AG09309 (cell line): ENCODE measurements around the gene ZC2HC1B.
"Not testable (repeated sequence)": the region's sequence is repeated elsewhere in the genome, so short reads cannot be mapped to it uniquely, and the experiment has no call there.

Experiments used
- DNase-seq: peaks from one replicate; pipeline ENCODE4 v3.0.0-alpha.2; 2010; ENCODE audit warnings: low read depth
- H3K4me3 ChIP-seq: 2 replicates; pipeline ENCODE4 v1.5.1; 2011; ENCODE audit warnings: mild to moderate bottlenecking, low read depth, low read length, moderate library complexity; ENCODE audit not compliant: control insufficient read depth
- TF ChIP-seq, protein P1 (sequence below): IDR thresholded peaks from 2 replicates; pipeline ENCODE4 v1.5.1; 2011; ENCODE audit warnings: mild to moderate bottlenecking, low read depth, low read length, inconsistent platforms; ENCODE audit not compliant: insufficient read depth, control insufficient read depth; ENCODE audit errors: missing control alignments

The ZC2HC1B gene

DNA sequence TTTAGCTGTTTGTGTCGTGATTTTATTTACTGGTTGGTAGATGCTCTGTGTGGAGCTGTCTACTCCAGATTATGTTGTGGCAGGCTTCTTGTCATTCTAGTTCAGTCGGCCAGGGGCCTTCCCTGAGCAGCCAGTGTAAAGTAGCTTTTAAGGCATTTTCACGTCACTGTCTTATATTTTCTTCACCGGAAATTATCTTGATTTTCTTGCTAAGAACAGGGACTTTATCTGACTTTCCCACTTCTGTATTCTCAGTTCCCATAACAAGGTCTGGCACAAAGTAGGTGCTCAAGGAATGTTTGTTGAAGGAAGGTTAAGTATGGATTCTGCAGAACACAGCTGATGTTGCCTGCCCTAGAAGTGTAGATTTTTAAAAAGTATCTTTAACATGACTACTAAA is 20.3 kb upstream of the ZC2HC1B start:
- TF ChIP-seq, protein P1, sequence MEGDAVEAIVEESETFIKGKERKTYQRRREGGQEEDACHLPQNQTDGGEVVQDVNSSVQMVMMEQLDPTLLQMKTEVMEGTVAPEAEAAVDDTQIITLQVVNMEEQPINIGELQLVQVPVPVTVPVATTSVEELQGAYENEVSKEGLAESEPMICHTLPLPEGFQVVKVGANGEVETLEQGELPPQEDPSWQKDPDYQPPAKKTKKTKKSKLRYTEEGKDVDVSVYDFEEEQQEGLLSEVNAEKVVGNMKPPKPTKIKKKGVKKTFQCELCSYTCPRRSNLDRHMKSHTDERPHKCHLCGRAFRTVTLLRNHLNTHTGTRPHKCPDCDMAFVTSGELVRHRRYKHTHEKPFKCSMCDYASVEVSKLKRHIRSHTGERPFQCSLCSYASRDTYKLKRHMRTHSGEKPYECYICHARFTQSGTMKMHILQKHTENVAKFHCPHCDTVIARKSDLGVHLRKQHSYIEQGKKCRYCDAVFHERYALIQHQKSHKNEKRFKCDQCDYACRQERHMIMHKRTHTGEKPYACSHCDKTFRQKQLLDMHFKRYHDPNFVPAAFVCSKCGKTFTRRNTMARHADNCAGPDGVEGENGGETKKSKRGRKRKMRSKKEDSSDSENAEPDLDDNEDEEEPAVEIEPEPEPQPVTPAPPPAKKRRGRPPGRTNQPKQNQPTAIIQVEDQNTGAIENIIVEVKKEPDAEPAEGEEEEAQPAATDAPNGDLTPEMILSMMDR = no peak
- DNase-seq = no peak
- H3K4me3 ChIP-seq = peak overlapping the region; percentile 85

DNA sequence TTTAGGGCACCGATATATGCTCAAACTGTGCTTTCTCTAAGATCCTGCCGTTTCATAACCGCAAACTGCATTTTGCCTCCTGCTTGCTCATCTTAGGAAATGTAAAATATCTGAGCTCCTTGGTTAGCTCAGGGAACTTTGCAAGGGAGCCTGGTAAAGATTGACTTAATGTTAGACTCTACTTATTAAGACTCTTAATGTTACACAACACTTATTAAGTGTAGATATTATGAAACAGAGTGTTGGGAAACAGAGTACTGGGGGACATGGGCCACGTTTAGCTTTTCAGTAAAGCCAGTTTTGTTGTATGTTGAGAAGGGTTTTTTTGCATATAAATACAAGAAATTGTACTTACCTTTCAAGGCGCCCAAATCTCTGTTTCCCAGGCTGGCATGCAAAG is 19.2 kb upstream of the ZC2HC1B start:
- TF ChIP-seq, protein P1 = no peak
- DNase-seq = no peak
- H3K4me3 ChIP-seq = no peak overlapping the region

DNA sequence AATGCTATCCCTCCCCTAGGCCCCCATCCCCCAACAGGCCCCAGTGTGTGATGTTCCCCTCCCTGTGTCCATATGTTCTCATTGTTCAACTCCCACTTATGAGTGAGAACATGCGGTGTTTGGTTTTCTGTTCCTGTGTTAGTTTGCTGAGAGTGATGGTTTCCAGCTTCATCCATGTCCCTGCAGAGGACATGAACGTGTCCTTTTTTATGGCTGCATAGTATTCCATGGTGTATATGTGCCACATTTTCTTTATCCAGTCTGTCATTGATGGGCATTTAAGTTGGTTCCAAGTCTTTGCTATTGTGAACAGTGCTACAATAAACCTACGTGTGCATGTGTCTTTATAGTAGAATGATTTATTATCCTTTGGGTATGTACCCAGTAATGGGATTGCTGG is 12.6 kb upstream of the ZC2HC1B start:
- DNase-seq, H3K4me3 ChIP-seq: not testable (repeated sequence)

DNA sequence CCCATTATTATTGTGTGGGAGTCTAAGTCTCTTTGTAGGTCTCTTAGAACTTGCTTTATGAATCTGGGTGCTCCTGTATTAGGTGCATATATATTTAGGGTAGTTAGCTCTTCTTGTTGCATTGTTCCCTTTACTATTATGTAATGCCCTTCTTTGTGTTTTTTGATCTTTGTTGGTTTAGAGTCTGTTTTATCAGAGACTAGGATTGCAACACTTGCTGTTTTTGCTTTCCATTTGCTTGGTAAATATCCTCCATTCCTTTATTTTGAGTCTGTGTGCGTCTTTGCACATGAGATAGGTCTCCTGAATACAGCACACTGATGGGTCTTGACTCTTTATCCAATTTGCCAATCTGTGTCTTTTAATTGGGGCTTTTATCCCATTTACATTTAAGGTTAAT is 9.2 kb upstream of the ZC2HC1B start:
- DNase-seq, H3K4me3 ChIP-seq: not testable (repeated sequence)

DNA sequence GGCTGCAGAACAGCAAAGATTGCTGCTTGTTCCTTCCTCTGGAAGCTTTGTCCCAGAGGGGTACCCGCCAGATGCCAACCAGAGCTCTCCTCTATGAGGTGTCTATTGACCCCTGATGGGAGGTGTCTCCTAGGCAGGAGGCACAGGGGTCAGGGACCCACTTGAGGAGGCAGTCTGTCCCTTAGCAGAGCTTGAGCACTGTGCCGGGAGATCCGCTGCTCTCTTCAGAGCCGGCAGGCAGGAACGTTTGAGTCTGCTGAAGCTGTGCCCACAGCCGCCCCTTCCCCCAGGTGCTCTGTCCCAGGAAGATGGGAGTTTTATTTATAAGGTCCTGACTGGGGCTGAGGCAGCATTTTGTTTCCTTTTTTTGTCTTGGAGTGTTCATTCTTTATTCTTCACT is 7.5 kb upstream of the ZC2HC1B start:
- DNase-seq, H3K4me3 ChIP-seq: not testable (repeated sequence)

DNA sequence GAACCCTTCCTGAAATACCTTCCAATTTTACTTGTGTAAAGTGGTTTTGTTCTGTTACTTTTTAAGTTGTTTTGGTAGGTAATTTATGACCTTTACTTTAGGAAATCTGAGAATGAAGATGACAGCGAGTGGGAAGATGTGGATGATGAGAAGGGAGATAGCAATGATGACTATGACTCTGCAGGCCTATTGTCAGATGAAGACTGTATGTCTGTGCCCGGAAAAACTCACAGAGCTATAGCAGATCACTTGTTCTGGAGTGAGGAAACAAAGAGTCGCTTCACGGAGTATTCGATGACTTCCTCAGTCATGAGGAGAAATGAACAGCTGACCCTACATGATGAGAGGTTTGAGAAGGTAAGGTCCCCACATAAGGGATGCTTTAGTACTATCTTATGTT is 6.6 kb upstream of the ZC2HC1B start:
- no peak for DNase-seq
- no peak overlapping the region for H3K4me3 ChIP-seq
- TF ChIP-seq, protein P1 = no peak

DNA sequence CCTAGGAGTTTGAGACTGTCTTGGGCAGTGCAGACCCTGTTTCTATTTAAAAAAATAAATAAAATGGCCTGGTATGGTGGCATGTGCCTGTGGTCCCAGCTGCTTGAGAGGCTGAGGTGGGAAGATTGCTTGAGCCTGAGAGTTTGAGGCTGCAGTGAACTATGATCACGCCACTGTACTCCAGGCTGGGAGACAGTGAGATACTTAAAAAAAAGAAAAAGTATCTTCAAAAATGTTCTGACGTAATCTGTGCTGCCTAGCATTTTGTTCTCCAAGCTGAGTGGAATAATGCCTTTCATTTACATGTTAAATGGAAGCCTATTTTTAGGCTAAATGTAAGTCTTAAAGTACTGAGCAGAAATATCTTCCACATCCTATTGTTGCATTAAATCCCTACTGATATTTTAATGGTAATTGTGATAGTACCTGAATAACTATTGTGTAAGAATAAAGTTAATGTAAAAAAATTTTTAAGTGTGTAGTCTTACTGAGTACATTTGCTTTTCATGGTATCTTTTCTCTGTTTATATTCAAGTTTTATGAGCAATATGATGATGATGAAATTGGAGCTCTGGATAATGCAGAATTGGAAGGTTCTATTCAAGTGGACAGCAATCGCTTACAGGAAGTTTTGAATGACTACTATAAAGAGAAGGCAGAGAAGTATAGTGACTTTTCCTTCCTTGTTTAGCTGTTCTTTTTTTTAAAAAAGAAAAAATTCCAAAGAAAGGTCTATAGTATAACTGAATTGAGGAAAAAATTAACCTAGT is 4.2 kb upstream of the ZC2HC1B start:
- no peak for DNase-seq
- H3K4me3 ChIP-seq = no peak overlapping the region
- TF ChIP-seq, protein P1 = no peak

DNA sequence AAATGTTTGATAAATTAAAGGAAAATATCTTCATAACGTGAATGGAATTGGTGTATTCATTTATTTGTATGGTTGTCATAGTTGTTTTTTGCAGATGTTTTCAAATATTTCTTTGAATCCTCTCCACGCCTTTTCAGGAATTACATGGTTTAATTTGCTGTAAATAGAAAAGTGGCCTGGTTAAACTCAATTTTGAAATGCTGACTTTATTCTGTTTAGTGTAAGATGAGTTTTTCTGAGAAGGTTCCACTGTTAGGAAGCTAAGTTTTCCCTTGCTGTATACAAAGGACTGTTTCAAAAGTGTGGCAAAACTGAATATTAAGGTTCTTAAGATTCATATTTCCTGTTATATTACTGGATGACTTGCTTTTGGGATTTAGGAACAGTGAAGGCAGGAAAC is 503 bp upstream of the ZC2HC1B start:
- DNase-seq = no peak
- H3K4me3 ChIP-seq = no peak overlapping the region

More for the DNA sequence above, 503 bp upstream of the ZC2HC1B start:
- TF ChIP-seq, protein P1 = no peak
